Activated T-helper 1 cell treated with anti-CD3 and anti-CD28 coated beads, Interleukin-12 subunit alpha, Interleukin-12 subunit beta, Interleukin-2, Interleukin-4 antibody, amounts not matched to agents 30 ng/mL and 10 ng/mL and 1 ng/mL, durations not matched to agents 14 hours and 24 hours and 36 hours (primary cell): ENCODE measurements around the gene AKT3. TPM values are rescaled to one million over a fixed set of nuclear protein-coding genes. Genes with fewer than 3 reads are reported as not detected.

ENCODE experiments used
- DNase-seq: peaks from one replicate; pipeline ENCODE4 v3.0.0; 2021; ENCODE audit warnings: low spot score
- H3K27ac Mint-ChIP-seq: one replicate; pipeline ENCODE4 v1.8.0; 2021; ENCODE audit warnings: mild to moderate bottlenecking, mixed read lengths
- H3K27me3 Mint-ChIP-seq: one replicate; pipeline ENCODE4 v1.8.0; 2022; ENCODE audit warnings: mild to moderate bottlenecking, moderate library complexity, mixed read lengths; ENCODE audit not compliant: insufficient read depth
- H3K36me3 Mint-ChIP-seq: one replicate; pipeline ENCODE4 v1.8.0; 2021; ENCODE audit warnings: low read depth, mixed read lengths
- H3K4me1 Mint-ChIP-seq: one replicate; pipeline ENCODE4 v1.8.0; 2021; ENCODE audit warnings: low read depth, mixed read lengths
- H3K4me3 Mint-ChIP-seq: one replicate; pipeline ENCODE4 v1.8.0; 2021; ENCODE audit warnings: mild to moderate bottlenecking, moderate library complexity, mixed read lengths
- H3K9me3 Mint-ChIP-seq: one replicate; pipeline ENCODE4 v1.8.0; 2021; ENCODE audit warnings: mixed read lengths
- intact Hi-C: fragments of 100-400 bp; cut with micrococcal nuclease; formaldehyde crosslinking; loops from one replicate; pipeline ENCODE4 v1.15.1; 2024
- total RNA-seq: library from RNA; stranded (reverse); gene quantifications from 2 replicates; pipeline ENCODE4 v1.2.3, GENCODE V29; 2022

AKT3 gene
- total RNA-seq, 1 donor from 2014 or later, result 40.1 TPM

- H3K4me1 Mint-ChIP-seq, result peaks cover 20% of the 10 kb centered on the region
- peak overlapping the region; percentile 87 for H3K4me3 Mint-ChIP-seq
- intact Hi-C loops, result loop anchor here (1.0 to 5.0 kb wide), 8 partner anchors 67 to 1122 kb away; partner anchors contain the start of gene DESI2
- no peaks in the 10 kb centered on the region for H3K9me3 Mint-ChIP-seq
- peak overlapping the region; percentile 84 for H3K27ac Mint-ChIP-seq
- peak; percentile 74 for DNase-seq
- H3K27me3 Mint-ChIP-seq, result peaks cover 37% of the 10 kb centered on the region
- H3K36me3 Mint-ChIP-seq, result peaks cover 3% of the 10 kb centered on the region
Observed at GRCh38 chr1:243850452-243851256, 611 bp upstream of the AKT3 start.

- Mint-ChIP-seq H3K36me3 (peaks cover 3% of the 10 kb centered on the region), H3K9me3 (no peaks in the 10 kb centered on the region), H3K27ac (peak overlapping the region; percentile 99), H3K4me1 (peaks cover 20% of the 10 kb centered on the region), H3K27me3 (peaks cover 29% of the 10 kb centered on the region), H3K4me3 (peak overlapping the region; percentile 97)
- DNase-seq, result peak; percentile 47
- intact Hi-C loops, result loop anchor here (1.0 to 10.0 kb wide), 16 partner anchors 47 to 1123 kb away; partner anchors contain the start of genes DESI2 and HNRNPU
Observed at GRCh38 chr1:243849421-243850201, 432 bp downstream of the AKT3 start.

DNA sequence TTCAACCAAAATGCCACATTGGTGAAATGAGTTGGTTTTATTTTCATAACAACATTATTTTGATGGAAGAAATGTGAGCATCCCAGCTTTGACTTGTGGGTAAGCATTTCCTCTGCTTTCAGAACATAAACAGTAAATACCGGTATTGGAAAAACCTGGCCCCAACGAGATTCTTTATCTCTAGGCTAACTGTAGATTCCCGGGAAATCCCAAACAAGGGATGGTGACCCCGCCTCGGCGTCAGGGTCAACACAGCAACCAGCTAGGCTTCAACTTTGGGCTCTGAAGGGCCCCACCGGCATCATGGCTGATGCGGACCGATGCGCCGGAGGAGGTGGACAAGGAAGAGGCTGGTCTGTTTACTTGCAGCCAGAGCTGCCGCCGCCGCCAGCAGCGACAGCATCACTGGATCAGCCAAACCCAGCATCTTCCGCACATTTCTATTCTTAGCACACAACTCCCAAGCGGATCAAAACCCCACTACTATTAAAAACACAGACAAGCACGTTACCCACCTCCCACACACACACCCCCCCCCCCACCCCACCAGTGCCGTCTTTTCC lies 1.1 kb downstream of the AKT3 start:
- Mint-ChIP-seq H3K27ac (peak overlapping the region; percentile 99), H3K27me3 (peaks cover 23% of the 10 kb centered on the region), H3K9me3 (no peaks in the 10 kb centered on the region), H3K36me3 (peaks cover 3% of the 10 kb centered on the region), H3K4me3 (peak overlapping the region; percentile 97), H3K4me1 (peaks cover 20% of the 10 kb centered on the region)
- intact Hi-C loops, result loop anchor here (1.0 to 10.0 kb wide), 11 partner anchors 11 to 1016 kb away; partner anchors contain the start of gene HNRNPU
- DNase-seq, result peak; percentile 31

DNA sequence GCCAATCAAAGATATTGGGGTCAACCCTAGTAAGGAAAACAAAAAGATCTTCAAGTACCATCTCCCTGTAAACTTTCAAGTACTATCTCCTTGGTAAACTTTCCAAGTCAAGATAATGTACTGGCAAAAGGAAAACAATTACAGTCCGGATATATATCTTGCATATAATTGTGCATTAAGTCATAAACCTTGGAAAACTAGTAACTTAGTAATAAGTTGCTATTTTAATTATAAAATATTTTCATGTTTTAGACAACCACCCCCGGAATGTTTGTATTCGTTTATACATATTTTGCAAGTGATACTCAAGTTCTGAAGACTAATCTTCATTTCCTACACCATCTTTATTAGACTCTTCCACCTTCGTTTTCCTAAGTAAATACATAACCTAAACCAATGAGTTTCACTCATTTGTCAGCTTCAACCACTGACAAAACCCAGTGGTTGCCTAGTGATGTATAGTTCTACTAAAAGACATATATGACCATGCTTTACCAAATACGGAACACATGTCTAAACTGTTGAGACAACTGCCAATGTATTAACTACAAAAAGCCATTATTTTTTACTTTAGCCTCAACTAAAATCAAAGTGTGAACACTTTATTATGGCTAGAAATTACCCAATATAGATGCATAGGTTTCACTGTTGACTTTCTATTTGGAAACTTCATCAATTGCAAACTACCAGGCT lies 1.7 kb downstream of the AKT3 start:
- Mint-ChIP-seq H3K4me3 (peak overlapping the region; percentile 97), H3K36me3 (peaks cover 3% of the 10 kb centered on the region), H3K27me3 (peaks cover 21% of the 10 kb centered on the region), H3K9me3 (peaks cover under 1% of the 10 kb centered on the region), H3K27ac (peak overlapping the region; percentile 99), H3K4me1 (peaks cover 23% of the 10 kb centered on the region)
- DNase-seq, result no peak
- intact Hi-C loops, result loop anchor here (1.0 to 10.0 kb wide), 11 partner anchors 10 to 1016 kb away; partner anchors contain the start of gene HNRNPU

DNA sequence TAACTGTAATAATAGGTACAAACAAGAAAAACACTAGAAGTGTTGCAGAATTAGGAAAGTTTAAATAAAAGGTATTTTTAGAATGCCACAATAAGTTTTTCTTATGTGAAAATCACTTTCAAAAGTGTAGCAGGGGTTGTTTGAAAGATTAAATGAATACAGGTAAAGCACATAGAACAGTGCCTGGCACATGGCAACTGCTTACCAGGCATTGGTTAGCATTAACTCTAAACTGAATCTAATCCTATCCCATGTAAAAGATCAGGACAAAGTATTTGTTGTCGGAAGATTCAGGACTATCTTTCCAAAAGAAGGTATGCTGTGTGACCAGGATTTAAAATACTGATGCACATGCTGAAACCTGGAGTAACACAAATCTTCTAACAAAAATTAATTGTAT lies 3.3 kb downstream of the AKT3 start:
- peaks cover 12% of the 10 kb centered on the region for H3K27me3 Mint-ChIP-seq
- H3K4me3 Mint-ChIP-seq, result no peak overlapping the region
- H3K36me3 Mint-ChIP-seq, result peaks cover 6% of the 10 kb centered on the region
- H3K27ac Mint-ChIP-seq, result no peak overlapping the region
- peaks cover 4% of the 10 kb centered on the region for H3K9me3 Mint-ChIP-seq
- DNase-seq, result no peak
- peaks cover 32% of the 10 kb centered on the region for H3K4me1 Mint-ChIP-seq
- intact Hi-C loops, result loop anchor here (5.0 to 10.0 kb wide), 5 partner anchors 44 to 1018 kb away; partner anchors contain the start of gene HNRNPU

GRCh38 chr1:243845888-243846287 lies 4.2 kb downstream of the AKT3 start:
- no peak for DNase-seq
- H3K4me3 Mint-ChIP-seq, result no peak overlapping the region
- peaks cover 6% of the 10 kb centered on the region for H3K36me3 Mint-ChIP-seq
- intact Hi-C loops, result loop anchor here (5.0 to 10.0 kb wide), 5 partner anchors 44 to 1019 kb away; partner anchors contain the start of gene HNRNPU
- H3K27ac Mint-ChIP-seq, result no peak overlapping the region
- H3K9me3 Mint-ChIP-seq, result peaks cover 4% of the 10 kb centered on the region
- H3K27me3 Mint-ChIP-seq, result peaks cover 7% of the 10 kb centered on the region
- H3K4me1 Mint-ChIP-seq, result peaks cover 30% of the 10 kb centered on the region

DNA sequence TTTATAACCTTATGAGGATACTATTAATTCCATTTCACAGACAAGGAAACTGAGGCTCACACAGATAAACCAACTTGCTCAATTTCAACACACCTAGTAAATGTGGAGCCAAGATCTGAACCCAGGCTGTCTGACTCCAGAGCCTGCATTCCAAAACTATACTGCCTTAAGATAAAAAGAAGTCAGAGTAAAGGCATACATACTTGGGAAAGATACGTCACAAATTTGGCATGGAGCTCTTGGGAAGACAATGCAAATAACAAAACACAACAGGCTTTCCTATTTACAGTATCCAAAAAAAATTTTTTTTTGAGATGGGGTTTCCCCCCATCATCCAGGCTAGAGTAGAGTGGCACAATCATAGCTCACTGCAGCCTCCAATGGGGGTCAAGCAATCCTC lies 5.9 kb downstream of the AKT3 start:
- H3K4me3 Mint-ChIP-seq, result no peak overlapping the region
- DNase-seq, result no peak
- H3K9me3 Mint-ChIP-seq, result peaks cover 4% of the 10 kb centered on the region
- H3K36me3 Mint-ChIP-seq, result peaks cover 6% of the 10 kb centered on the region
- intact Hi-C loops, result loop anchor here (10.0 kb wide), 1 partner anchor 1021 kb away; the partner anchor contains the start of gene HNRNPU
- H3K27me3 Mint-ChIP-seq, result peaks cover 7% of the 10 kb centered on the region
- peaks cover 34% of the 10 kb centered on the region for H3K4me1 Mint-ChIP-seq
- no peak overlapping the region for H3K27ac Mint-ChIP-seq

DNA sequence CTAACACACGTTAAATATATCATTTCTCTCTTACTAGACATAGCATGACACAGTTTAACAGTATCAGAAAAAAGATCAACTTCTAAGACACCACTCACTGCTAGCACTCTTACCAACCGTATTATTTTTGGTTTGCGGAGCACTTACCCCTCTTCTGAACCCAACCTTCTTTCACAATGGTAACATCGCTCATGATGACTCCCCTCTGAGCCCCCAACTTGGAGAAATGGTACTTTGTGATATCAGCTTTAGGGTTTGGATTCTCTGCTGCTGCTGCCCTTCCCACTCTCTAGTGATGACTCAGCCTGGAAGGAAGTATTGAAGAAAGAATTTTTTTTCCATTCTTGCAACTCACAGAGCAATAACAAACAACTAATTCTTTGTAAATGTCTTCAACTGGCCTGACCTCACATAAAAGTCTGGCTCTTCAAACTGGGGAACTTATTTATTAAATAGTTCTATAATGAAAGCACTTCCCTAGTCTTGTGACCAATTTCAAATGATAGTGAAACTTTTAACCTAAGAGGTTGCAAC lies 7.0 kb downstream of the AKT3 start:
- Mint-ChIP-seq H3K27me3 (peaks cover 4% of the 10 kb centered on the region), H3K4me1 (peaks cover 29% of the 10 kb centered on the region), H3K4me3 (peak overlapping the region; percentile 74), H3K36me3 (peaks cover 4% of the 10 kb centered on the region), H3K9me3 (peaks cover 4% of the 10 kb centered on the region), H3K27ac (peak overlapping the region; percentile 84)
- intact Hi-C loops, result loop anchor here (10.0 kb wide), 1 partner anchor 1022 kb away; the partner anchor contains the start of gene HNRNPU
- DNase-seq, result no peak

DNA sequence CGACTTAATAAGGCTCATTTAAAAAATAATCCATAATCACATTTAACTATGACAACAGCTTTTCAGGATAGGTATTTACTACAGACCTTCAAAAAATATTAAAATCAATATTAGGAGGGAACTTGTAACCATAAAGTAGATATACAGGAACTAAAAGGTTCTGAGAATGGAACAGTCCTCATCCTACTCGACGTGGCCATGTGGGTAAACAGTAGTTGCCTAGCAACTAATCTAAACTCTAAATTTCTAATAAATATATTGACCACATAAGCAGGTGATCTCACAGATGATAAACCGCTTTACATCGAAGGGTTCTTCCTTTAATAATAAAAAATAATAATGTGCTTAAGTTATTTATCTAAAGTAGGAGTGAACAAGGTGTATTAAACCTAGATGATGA lies 7.9 kb downstream of the AKT3 start:
- Mint-ChIP-seq H3K4me1 (peaks cover 36% of the 10 kb centered on the region), H3K9me3 (peaks cover 4% of the 10 kb centered on the region), H3K4me3 (no peak overlapping the region), H3K27ac (no peak overlapping the region), H3K27me3 (peaks cover 3% of the 10 kb centered on the region), H3K36me3 (peaks cover 4% of the 10 kb centered on the region)
- DNase-seq, result no peak
- intact Hi-C loops, result loop anchor here (10.0 kb wide), 1 partner anchor 1023 kb away; the partner anchor contains the start of gene HNRNPU

DNA sequence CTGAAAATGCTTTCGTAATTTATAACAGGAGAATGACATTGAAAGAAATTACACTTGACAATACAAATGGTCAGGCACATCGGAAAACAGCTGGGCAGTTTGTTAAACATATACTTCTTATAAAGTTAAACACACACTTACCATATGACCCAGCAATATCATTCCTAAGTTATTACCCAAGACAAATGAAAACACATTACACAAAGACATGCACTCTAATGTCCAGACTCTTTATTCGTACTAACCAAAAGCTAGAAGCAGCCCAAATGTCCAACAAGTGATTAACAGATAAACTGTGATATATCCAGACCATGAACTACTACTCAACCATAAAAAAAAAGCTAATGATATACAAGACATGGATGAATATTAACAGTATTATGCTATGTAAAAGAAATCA lies 8.5 kb downstream of the AKT3 start:
- intact Hi-C loops, result loop anchor here (10.0 kb wide), 1 partner anchor 1023 kb away; the partner anchor contains the start of gene HNRNPU

DNA sequence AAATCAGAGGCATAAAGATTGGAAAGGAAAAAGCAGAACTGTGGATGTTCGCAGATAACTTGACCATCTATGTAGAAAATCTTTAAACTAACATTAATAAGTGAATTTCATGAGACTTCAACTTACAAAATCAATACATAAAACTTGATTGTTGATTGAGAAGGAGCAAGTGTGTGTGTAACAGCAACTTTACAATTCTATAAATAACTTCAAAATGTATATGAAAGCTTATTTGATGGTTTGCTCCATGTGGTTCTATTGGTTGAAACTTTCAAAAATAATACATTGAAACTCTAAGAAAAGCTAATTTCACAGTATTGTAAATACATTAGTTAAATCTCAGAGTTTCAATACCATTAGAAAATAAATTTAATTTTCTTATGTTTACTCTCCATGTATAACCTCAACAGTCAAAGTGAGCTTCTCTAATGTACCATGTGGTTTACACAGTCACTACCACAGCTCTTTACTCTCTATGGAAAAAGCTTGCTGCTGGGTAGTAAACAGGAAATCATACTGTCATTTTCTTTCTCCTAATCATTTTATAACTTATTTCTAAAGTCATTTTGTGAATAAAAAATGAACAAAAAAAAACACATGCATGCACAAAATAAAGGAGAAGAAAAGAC lies 12.0 kb downstream of the AKT3 start:
- H3K4me1 Mint-ChIP-seq, result peaks cover 33% of the 10 kb centered on the region
- H3K27me3 Mint-ChIP-seq, result no peaks in the 10 kb centered on the region
- H3K27ac Mint-ChIP-seq, result peak overlapping the region; percentile 34
- peaks cover 23% of the 10 kb centered on the region for H3K36me3 Mint-ChIP-seq
- intact Hi-C loops, result loop anchor here (1.0 to 2.0 kb wide), 4 partner anchors 10 to 481 kb away; no protein-coding TSS in a partner anchor
- peaks cover 26% of the 10 kb centered on the region for H3K9me3 Mint-ChIP-seq
- DNase-seq, result no peak
- H3K4me3 Mint-ChIP-seq, result peak overlapping the region; percentile 9

More for the DNA sequence above, 8.5 kb downstream of the AKT3 start:
- peaks cover 5% of the 10 kb centered on the region for H3K36me3 Mint-ChIP-seq
- H3K4me3 Mint-ChIP-seq, result no peak overlapping the region
- H3K27ac Mint-ChIP-seq, result no peak overlapping the region
- H3K9me3 Mint-ChIP-seq, result peaks cover 4% of the 10 kb centered on the region
- peaks cover 39% of the 10 kb centered on the region for H3K4me1 Mint-ChIP-seq
- DNase-seq, result no peak
- no peaks in the 10 kb centered on the region for H3K27me3 Mint-ChIP-seq
